ENCODE measurements around the gene GMDS.

- TF ChIP-seq CTCF (IDR thresholded peaks at IDR 0.05) (no peak), POLR2A (IDR thresholded peaks at IDR 0.05) (no peak)
These were observed 134.2 kb downstream of the GMDS start for GRCh38 chr6:2111162-2111677.
